Measurements from ENCODE around the gene FAM9C. TPM values are rescaled to one million over a fixed set of nuclear protein-coding genes. Genes with fewer than 3 reads are reported as not detected.
"Not testable (repeated sequence)": the region's sequence is repeated elsewhere in the genome, so short reads cannot be mapped to it uniquely, and the experiment has no call there.

FAM9C gene
- total RNA-seq, 2 donors from 2014 or later, result not detected

DNA sequence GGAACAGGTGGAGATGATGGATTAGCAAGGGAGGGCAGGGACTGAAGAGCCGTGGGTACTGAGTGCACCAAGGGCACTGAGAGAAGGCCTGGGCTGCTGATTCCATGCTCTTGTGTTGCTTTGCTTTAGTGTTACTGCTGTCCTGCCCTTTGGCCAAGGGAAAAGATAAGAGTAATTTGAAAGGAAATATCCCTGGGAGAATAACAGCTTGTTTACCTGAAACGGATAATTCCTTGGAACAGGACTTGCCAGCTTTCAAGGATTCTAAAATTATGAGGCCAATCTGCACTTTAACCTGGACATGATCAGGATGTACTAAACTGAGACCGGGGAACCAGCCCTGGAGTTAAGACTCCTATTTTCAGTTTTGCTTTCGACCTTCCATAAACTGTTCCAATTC, 20.4 kb downstream of the FAM9C start:
- Histone ChIP-seq H3K27ac (peak overlapping the region in 2 of 4 donors; percentile 18 to 40), H3K36me3 (replicated peaks in 1 of 2; ENCODE audit: insufficient read depth in 1 of 2, low read depth in 2 of 2) (no peaks in the 10 kb centered on the region), H3K27me3 (no peaks in the 10 kb centered on the region), H3K9me3 (no peaks in the 10 kb centered on the region), H3K4me1 (peaks cover 13% of the 10 kb centered on the region), H3K4me3 (no peak overlapping the region)
- TF ChIP-seq, protein P1, sequence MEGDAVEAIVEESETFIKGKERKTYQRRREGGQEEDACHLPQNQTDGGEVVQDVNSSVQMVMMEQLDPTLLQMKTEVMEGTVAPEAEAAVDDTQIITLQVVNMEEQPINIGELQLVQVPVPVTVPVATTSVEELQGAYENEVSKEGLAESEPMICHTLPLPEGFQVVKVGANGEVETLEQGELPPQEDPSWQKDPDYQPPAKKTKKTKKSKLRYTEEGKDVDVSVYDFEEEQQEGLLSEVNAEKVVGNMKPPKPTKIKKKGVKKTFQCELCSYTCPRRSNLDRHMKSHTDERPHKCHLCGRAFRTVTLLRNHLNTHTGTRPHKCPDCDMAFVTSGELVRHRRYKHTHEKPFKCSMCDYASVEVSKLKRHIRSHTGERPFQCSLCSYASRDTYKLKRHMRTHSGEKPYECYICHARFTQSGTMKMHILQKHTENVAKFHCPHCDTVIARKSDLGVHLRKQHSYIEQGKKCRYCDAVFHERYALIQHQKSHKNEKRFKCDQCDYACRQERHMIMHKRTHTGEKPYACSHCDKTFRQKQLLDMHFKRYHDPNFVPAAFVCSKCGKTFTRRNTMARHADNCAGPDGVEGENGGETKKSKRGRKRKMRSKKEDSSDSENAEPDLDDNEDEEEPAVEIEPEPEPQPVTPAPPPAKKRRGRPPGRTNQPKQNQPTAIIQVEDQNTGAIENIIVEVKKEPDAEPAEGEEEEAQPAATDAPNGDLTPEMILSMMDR (IDR thresholded peaks at IDR 0.05), result no peak
- 37 to 45% methylated on average over 3 to 4 of the region's 4 CpGs for WGBS, 2 donors
- no peak for ATAC-seq
- DNase-seq, result peak in 2 of 4 donors; percentile 11 to 32
- intact Hi-C loops (cut with DNase I), result no loop called here

GRCh38 chrX:13023567-13023966, 20.9 kb downstream of the FAM9C start:
- 100% methylated on average over 3 of the region's 3 CpGs; no CpG with 5 or more reads in 1 of the 2 donors for WGBS, 2 donors
- Histone ChIP-seq H3K4me3 (no peak overlapping the region), H3K27me3 (no peaks in the 10 kb centered on the region), H3K4me1 (peaks cover 8% of the 10 kb centered on the region), H3K36me3 (replicated peaks in 1 of 2; ENCODE audit: insufficient read depth in 1 of 2, low read depth in 2 of 2) (no peaks in the 10 kb centered on the region), H3K27ac (peak overlapping the region in 2 of 4 donors; percentile 18 to 40), H3K9me3 (no peaks in the 10 kb centered on the region)
- DNase-seq (no peak), ATAC-seq (no peak)
- intact Hi-C loops (cut with DNase I), result no loop called here
- TF ChIP-seq POLR2A (IDR thresholded peaks at IDR 0.05), result no peak
- TF ChIP-seq, protein P1 (IDR thresholded peaks at IDR 0.05), result no peak

- no peak for ATAC-seq
- TF ChIP-seq POLR2A (IDR thresholded peaks at IDR 0.05), result no peak
- TF ChIP-seq, protein P1 (IDR thresholded peaks at IDR 0.05), result no peak
- intact Hi-C loops (cut with DNase I), result no loop called here
- WGBS, 2 donors, result 48 to 82% methylated on average over 2 of the region's 2 CpGs
- no peaks in the 10 kb centered on the region for H3K36me3 ChIP-seq (replicated peaks in 1 of 2; ENCODE audit: insufficient read depth in 1 of 2, low read depth in 2 of 2)
- H3K27ac ChIP-seq, result no peak overlapping the region
- no peak for DNase-seq
- H3K9me3 ChIP-seq, result no peaks in the 10 kb centered on the region
- no peaks in the 10 kb centered on the region for H3K27me3 ChIP-seq
- peaks cover 7% of the 10 kb centered on the region for H3K4me1 ChIP-seq
- H3K4me3 ChIP-seq, result no peak overlapping the region
Observed at GRCh38 chrX:13022926-13023325, 21.5 kb downstream of the FAM9C start.

DNA sequence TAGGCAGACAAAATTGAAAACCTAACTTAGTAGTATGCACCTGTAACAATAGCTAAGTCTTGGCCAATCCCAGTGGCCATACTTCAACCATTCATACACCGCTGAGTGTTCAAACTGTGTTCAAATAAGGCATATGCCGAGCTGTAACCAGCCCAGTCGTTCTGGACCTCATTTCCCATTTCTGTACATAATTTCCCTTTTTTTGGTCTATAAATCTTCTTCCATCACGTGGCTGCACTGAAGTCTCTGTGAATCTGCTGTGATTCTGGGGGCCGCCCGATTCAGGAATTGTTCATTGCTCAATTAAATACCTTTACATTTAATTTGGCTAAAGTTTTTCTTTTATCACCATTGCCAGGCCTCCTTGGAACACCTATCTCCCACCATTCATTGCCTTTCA, 27.7 kb downstream of the FAM9C start:
- DNase-seq; H3K36me3 ChIP-seq (replicated peaks in 1 of 2; ENCODE audit: insufficient read depth in 1 of 2, low read depth in 2 of 2); H3K9me3 ChIP-seq; ATAC-seq; H3K4me3 ChIP-seq; intact Hi-C loops (cut with DNase I); H3K27ac ChIP-seq; H3K27me3 ChIP-seq: not testable (repeated sequence)
- peaks cover 14% of the 10 kb centered on the region for H3K4me1 ChIP-seq
- WGBS, 2 donors, result 70 to 96% methylated on average over 6 of the region's 6 CpGs

DNA sequence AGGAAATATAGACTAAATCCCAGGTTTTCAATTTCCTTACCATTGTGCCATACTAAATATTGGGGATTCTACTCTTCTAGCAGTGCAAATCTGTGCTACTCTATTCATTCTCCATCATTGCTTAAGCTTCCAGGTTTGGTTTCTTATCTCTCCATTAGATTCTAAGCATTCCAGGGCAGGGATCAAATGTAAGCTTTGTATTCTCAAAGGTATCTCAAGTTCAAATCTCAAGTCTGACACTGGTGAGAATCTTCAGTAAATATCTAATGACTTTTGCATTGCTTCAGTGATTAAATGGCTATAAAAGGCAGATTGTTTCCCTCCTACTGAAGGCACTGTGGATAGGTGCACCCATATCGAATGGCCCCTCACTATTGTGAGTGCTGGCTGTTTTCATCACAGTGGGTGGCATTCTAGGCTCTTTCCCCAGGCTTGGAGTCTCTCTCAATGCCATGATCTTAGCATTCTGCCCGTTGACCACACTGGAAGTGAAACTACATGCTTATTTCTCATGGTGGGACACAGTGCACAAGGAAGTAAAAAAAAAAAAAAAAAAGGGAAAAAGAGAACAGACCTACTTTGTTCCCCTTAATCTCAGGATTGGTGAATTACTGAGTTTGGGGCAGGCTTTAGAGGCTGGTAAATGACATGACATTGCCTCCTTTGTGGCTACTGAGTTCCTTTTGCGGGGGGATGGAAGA, 28.7 kb downstream of the FAM9C start:
- H3K36me3 ChIP-seq (replicated peaks in 1 of 2; ENCODE audit: insufficient read depth in 1 of 2, low read depth in 2 of 2), result no peaks in the 10 kb centered on the region
- intact Hi-C loops (cut with DNase I), result no loop called here
- H3K4me1 ChIP-seq, result peaks cover 14% of the 10 kb centered on the region
- H3K27ac ChIP-seq, result peak overlapping the region in 1 of 4 donors; percentile 39
- TF ChIP-seq, protein P1 (IDR thresholded peaks at IDR 0.05), result no peak
- no peak for TF ChIP-seq POLR2A (IDR thresholded peaks at IDR 0.05)
- no peaks in the 10 kb centered on the region for H3K9me3 ChIP-seq
- ATAC-seq (no peak), DNase-seq (no peak)
- no peaks in the 10 kb centered on the region for H3K27me3 ChIP-seq
- WGBS, 2 donors, result 51 to 66% methylated on average over 3 of the region's 3 CpGs
- H3K4me3 ChIP-seq, result no peak overlapping the region

Data from body of pancreas (tissue), 4 donors.